Activated T-helper 2 cell treated with anti-CD3 and anti-CD28 coated beads, Interferon-gamma antibody, Interleukin-2, Interleukin-4, amounts not matched to agents 10 μg/mL and 5 μg/mL and 100 μg/mL, durations not matched to agents 14 hours and 24 hours and 36 hours (primary cell): ENCODE measurements around the gene SIN3A. TPM values are rescaled to one million over a fixed set of nuclear protein-coding genes. Genes with fewer than 3 reads are reported as not detected.
A peak's percentile ranks its signal among the peaks of the same experiment; 100 is the strongest.
"Not testable (repeated sequence)": the region's sequence is repeated elsewhere in the genome, so short reads cannot be mapped to it uniquely, and the experiment has no call there.

Experiments used
- DNase-seq: peaks from one replicate; pipeline ENCODE4 v3.0.0; 2021; ENCODE audit warnings: low spot score
- H3K27ac Mint-ChIP-seq: one replicate; pipeline ENCODE4 v1.8.0; 2021; ENCODE audit warnings: mixed read lengths
- H3K27me3 Mint-ChIP-seq: one replicate; pipeline ENCODE4 v1.8.0; 2021; ENCODE audit warnings: low read depth, mixed read lengths
- H3K36me3 Mint-ChIP-seq: one replicate; pipeline ENCODE4 v1.8.0; 2021; ENCODE audit warnings: low read depth, mixed read lengths
- H3K4me1 Mint-ChIP-seq: one replicate; pipeline ENCODE4 v1.8.0; 2021; ENCODE audit warnings: low read depth, mixed read lengths
- H3K4me3 Mint-ChIP-seq: one replicate; pipeline ENCODE4 v1.8.0; 2021; ENCODE audit warnings: low read depth, mild to moderate bottlenecking, moderate library complexity, mixed read lengths
- H3K9me3 Mint-ChIP-seq: one replicate; pipeline ENCODE4 v1.8.0; 2021; ENCODE audit warnings: mixed read lengths
- intact Hi-C: fragments of 100-400 bp; cut with micrococcal nuclease; formaldehyde crosslinking; loops from one replicate; pipeline ENCODE4 v1.15.1; 2023
- total RNA-seq: library from RNA; stranded (reverse); gene quantifications from 2 replicates; pipeline ENCODE4 v1.2.3, GENCODE V29; 2022

SIN3A gene
- total RNA-seq, 1 donor from 2014 or later, result 94.6 TPM

- intact Hi-C loops, result loop anchor here (10.0 kb wide), 3 partner anchors 389 to 991 kb away; partner anchors contain the start of genes PPCDC, UBE2Q2 and UBL7
- H3K36me3 Mint-ChIP-seq, result no peaks in the 10 kb centered on the region
Observed at GRCh38 chr15:75455424-75455981, 4.0 kb upstream of the SIN3A start.

GRCh38 chr15:75454471-75455378 lies 3.2 kb upstream of the SIN3A start:
- peak; percentile 75 for DNase-seq
- H3K27ac Mint-ChIP-seq, result peak overlapping the region; percentile 89
- intact Hi-C loops, result loop anchor here (1.0 to 10.0 kb wide), 9 partner anchors 37 to 990 kb away; partner anchors contain the start of genes ARID3B, MAN2C1, PPCDC and PTPN9
- H3K4me1 Mint-ChIP-seq, result peaks cover 20% of the 10 kb centered on the region
- H3K4me3 Mint-ChIP-seq, result peak overlapping the region; percentile 84
- H3K36me3 Mint-ChIP-seq, result no peaks in the 10 kb centered on the region
- no peaks in the 10 kb centered on the region for H3K27me3 Mint-ChIP-seq
- H3K9me3 Mint-ChIP-seq, result no peaks in the 10 kb centered on the region

More at GRCh38 chr15:75455424-75455981, 4.0 kb upstream of the SIN3A start:
- Mint-ChIP-seq H3K9me3 (no peaks in the 10 kb centered on the region), H3K4me1 (peaks cover 14% of the 10 kb centered on the region), H3K27me3 (no peaks in the 10 kb centered on the region), H3K4me3 (peak overlapping the region; percentile 84), H3K27ac (peak overlapping the region; percentile 89)
- peak; percentile 83 for DNase-seq

GRCh38 chr15:75453703-75454470 lies 2.4 kb upstream of the SIN3A start:
- Mint-ChIP-seq H3K27me3 (no peaks in the 10 kb centered on the region), H3K9me3 (no peaks in the 10 kb centered on the region), H3K4me1 (peaks cover 26% of the 10 kb centered on the region), H3K4me3 (peak overlapping the region; percentile 97), H3K36me3 (no peaks in the 10 kb centered on the region), H3K27ac (peak overlapping the region; percentile 100)
- DNase-seq, result peak; percentile 97
- intact Hi-C loops, result loop anchor here (1.0 to 10.0 kb wide), 9 partner anchors 37 to 989 kb away; partner anchors contain the start of genes ARID3B, MAN2C1, PPCDC and PTPN9

GRCh38 chr15:75452865-75453702 lies 1.6 kb upstream of the SIN3A start:
- Mint-ChIP-seq H3K4me3 (peak overlapping the region; percentile 97), H3K4me1 (peaks cover 27% of the 10 kb centered on the region), H3K27me3 (no peaks in the 10 kb centered on the region), H3K36me3 (no peaks in the 10 kb centered on the region), H3K9me3 (no peaks in the 10 kb centered on the region), H3K27ac (peak overlapping the region; percentile 100)
- DNase-seq, result peak; percentile 31
- intact Hi-C loops, result loop anchor here (1.0 to 10.0 kb wide), 9 partner anchors 36 to 988 kb away; partner anchors contain the start of genes ARID3B, PPCDC, PTPN9 and SNUPN

GRCh38 chr15:75452364-75452864 lies 924 bp upstream of the SIN3A start:
- no peaks in the 10 kb centered on the region for H3K9me3 Mint-ChIP-seq
- H3K4me1 Mint-ChIP-seq, result peaks cover 30% of the 10 kb centered on the region
- H3K27ac Mint-ChIP-seq, result peak overlapping the region; percentile 100
- peak overlapping the region; percentile 97 for H3K4me3 Mint-ChIP-seq
- intact Hi-C loops, result loop anchor here (1.0 to 10.0 kb wide), 9 partner anchors 35 to 988 kb away; partner anchors contain the start of genes ARID3B, PPCDC, PTPN9 and SNUPN
- peaks cover 6% of the 10 kb centered on the region for H3K36me3 Mint-ChIP-seq
- DNase-seq, result peak; percentile 80
- no peaks in the 10 kb centered on the region for H3K27me3 Mint-ChIP-seq

- Mint-ChIP-seq H3K4me1 (peaks cover 37% of the 10 kb centered on the region), H3K4me3 (peak overlapping the region; percentile 97), H3K27ac (peak overlapping the region; percentile 100), H3K9me3 (no peaks in the 10 kb centered on the region), H3K36me3 (peaks cover 11% of the 10 kb centered on the region), H3K27me3 (no peaks in the 10 kb centered on the region)
- intact Hi-C loops, result loop anchor here (1.0 to 10.0 kb wide), 9 partner anchors 34 to 986 kb away; partner anchors contain the start of genes ARID3B, IMP3, PPCDC and PTPN9
- DNase-seq, result no peak
Observed at GRCh38 chr15:75451202-75451673, 252 bp downstream of the SIN3A start.

GRCh38 chr15:75450307-75451201 lies 936 bp downstream of the SIN3A start:
- Mint-ChIP-seq H3K36me3 (peaks cover 14% of the 10 kb centered on the region), H3K4me3 (peak overlapping the region; percentile 91), H3K27ac (peak overlapping the region; percentile 91), H3K27me3 (no peaks in the 10 kb centered on the region), H3K4me1 (peaks cover 41% of the 10 kb centered on the region), H3K9me3 (no peaks in the 10 kb centered on the region)
- intact Hi-C loops, result loop anchor here (1.0 to 10.0 kb wide), 9 partner anchors 33 to 986 kb away; partner anchors contain the start of genes ARID3B, IMP3, PPCDC and PTPN9
- DNase-seq, result peak; percentile 93

GRCh38 chr15:75449585-75450306 lies 1.7 kb downstream of the SIN3A start:
- Mint-ChIP-seq H3K4me3 (peak overlapping the region; percentile 91), H3K36me3 (peaks cover 14% of the 10 kb centered on the region), H3K27ac (peak overlapping the region; percentile 87), H3K9me3 (no peaks in the 10 kb centered on the region), H3K27me3 (no peaks in the 10 kb centered on the region), H3K4me1 (peaks cover 41% of the 10 kb centered on the region)
- no peak for DNase-seq
- intact Hi-C loops, result loop anchor here (5.0 to 10.0 kb wide), 8 partner anchors 32 to 985 kb away; partner anchors contain the start of genes ARID3B, PPCDC, PTPN9 and UBE2Q2

- H3K27me3 Mint-ChIP-seq, DNase-seq, H3K9me3 Mint-ChIP-seq, intact Hi-C loops, H3K27ac Mint-ChIP-seq, H3K4me3 Mint-ChIP-seq: not testable (repeated sequence)
- Mint-ChIP-seq H3K4me1 (peaks cover 43% of the 10 kb centered on the region), H3K36me3 (peaks cover 24% of the 10 kb centered on the region)
Observed at GRCh38 chr15:75448171-75448570, 3.3 kb downstream of the SIN3A start.

GRCh38 chr15:75446151-75446550 lies 5.3 kb downstream of the SIN3A start:
- H3K27ac Mint-ChIP-seq, result peak overlapping the region; percentile 36
- intact Hi-C loops, result no loop called here
- H3K27me3 Mint-ChIP-seq, result no peaks in the 10 kb centered on the region
- DNase-seq, result peak; percentile 11
- H3K4me1 Mint-ChIP-seq, result peaks cover 38% of the 10 kb centered on the region
- peak overlapping the region; percentile 34 for H3K4me3 Mint-ChIP-seq
- no peaks in the 10 kb centered on the region for H3K9me3 Mint-ChIP-seq
- H3K36me3 Mint-ChIP-seq, result peaks cover 32% of the 10 kb centered on the region
